ENCODE measurements around the gene PER1. TPM values are rescaled to one million over a fixed set of nuclear protein-coding genes. Genes with fewer than 3 reads are reported as not detected.

PER1 gene
- polyA plus RNA-seq, 3 donors: 14.5 to 21.8 (median 21.2) TPM

GRCh38 chr17:8153957-8154607 lies 1.9 kb upstream of the PER1 start:
- peak in 2 of 3 donors; percentile 91 to 94 for DNase-seq (ENCODE audit: low read depth in 3 of 3, low spot score in 2 of 3)

- no peak for DNase-seq (ENCODE audit: low read depth in 3 of 3, low spot score in 2 of 3)
Observed at GRCh38 chr17:8153525-8153956, 1.3 kb upstream of the PER1 start.

DNA sequence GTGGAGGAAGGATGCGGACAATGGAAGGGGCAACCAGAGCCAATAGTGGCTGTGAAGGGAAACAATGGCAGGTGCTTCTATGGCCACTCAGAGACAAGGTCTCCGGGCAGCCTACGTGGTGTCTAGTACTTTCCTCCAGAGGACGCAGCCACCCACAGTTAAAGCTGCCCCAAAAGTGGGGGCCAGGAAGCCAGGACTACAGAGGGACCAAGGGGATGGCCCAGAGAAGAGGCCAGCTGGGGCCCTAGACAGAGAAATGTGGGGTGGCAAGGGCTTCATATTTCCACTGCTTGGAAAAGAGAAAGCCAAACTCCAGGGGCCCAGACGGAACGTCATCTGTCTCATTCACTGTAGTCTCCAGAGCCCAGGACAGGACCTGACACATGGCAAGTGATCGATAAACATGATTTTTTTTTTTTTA lies 837 bp upstream of the PER1 start:
- no peak for DNase-seq (ENCODE audit: low read depth in 3 of 3, low spot score in 2 of 3)

DNA sequence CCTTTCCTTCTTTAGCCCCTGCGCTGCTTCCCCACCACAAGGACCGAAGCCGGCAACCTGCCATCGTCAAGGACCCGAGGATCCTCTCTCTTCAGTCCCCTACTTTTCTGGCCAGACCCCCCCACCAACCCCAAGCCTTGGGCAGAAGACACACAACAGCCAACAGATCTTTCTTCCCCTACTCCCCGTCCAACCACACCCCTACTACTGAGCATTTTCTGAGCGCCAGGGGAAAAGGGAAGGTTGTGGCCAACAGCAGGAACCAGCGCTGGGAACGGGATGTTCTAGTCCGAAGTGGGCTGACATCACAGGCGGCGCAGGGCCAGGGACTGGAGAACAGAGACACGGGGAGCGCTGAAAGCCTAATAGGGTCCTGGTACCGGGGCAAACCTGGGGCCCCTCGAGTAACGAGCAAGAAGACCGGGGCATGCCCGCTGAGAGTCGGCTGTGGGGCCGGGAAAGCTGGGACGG lies 528 bp downstream of the PER1 start:
- no peak for DNase-seq (ENCODE audit: low read depth in 3 of 3, low spot score in 2 of 3)

DNA sequence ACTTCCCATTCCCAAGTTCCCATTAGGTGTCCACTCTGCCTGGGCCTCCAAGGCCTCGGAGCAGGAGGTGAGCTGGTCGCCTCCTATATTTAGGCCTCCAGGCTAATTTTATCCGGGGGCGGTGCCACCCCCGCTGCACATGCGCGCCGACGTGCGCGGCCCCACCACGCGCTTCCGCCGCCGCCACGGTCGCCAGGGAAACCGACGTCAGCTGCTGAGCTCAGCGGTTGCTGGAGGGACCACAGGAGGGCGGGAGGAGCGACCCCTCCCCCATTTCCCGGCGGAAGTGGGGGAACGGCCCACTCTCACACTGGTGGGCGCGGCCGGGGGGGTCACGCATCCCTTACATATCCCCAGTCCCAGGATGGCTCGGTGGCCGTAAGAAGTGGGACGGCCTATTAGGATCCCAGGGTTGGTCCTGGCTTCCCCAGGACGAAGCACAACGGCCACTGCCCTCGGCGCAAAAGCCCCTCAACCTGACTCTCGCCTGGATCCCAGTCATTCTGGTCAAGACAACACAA lies 1.0 kb downstream of the PER1 start:
- peak in 1 of 3 donors; percentile 78 for DNase-seq (ENCODE audit: low read depth in 3 of 3, low spot score in 2 of 3)

GRCh38 chr17:8150194-8151119 lies 1.7 kb downstream of the PER1 start:
- no peak for DNase-seq (ENCODE audit: low read depth in 3 of 3, low spot score in 2 of 3)

- DNase-seq (ENCODE audit: low read depth in 3 of 3, low spot score in 2 of 3): no peak
Observed at GRCh38 chr17:8149419-8150193, 2.6 kb downstream of the PER1 start.

DNA sequence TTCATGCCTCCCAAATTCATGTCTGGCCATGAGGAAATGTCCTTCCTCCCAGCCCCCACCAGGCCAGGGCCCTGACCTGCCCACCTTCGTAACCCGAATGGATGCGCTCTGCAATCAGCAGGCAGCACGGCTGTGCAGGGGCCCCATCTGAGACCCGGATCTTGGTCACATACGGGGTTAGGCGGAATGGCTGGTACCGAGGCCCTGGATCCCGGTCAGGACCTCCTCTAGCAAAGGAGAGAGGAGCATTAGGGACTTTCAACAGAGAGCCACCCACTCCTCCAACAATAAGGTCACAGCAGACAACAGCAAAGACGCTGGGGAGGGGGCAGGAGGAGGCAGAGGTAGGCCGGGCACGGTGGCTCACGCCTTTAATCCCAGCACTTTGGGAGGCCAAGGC lies 3.6 kb downstream of the PER1 start:
- DNase-seq (ENCODE audit: low read depth in 3 of 3, low spot score in 2 of 3): no peak

DNA sequence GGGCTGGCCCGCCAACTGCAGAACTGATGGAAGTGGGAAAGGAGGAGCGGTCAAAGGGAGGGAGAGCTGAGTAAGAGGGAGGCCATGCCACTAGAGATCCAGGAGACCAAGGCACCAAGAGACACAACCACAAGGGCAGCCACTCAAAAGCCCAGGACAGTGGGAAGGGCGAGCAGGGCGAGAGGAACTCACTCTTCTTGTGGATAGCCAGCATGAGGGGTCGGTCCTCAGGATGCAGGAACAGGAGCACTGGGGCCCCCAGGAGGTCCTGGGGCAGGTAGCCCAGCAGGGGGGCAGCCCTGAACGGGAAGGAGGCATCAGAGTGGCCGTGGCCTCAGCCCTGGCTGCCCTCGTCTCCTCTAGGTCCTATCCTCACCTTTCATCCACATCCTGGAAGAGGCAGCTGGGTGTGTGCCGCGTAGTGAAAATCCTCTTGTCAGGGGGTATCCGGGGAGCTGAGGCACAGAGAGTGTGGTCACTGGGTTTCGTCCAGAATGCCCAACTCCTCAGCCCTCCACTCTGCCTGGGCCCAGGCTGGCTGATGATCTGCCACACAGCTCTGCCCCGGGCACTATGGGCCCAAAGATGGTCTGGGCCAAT lies 4.3 kb downstream of the PER1 start:
- DNase-seq (ENCODE audit: low read depth in 3 of 3, low spot score in 2 of 3): no peak

DNA sequence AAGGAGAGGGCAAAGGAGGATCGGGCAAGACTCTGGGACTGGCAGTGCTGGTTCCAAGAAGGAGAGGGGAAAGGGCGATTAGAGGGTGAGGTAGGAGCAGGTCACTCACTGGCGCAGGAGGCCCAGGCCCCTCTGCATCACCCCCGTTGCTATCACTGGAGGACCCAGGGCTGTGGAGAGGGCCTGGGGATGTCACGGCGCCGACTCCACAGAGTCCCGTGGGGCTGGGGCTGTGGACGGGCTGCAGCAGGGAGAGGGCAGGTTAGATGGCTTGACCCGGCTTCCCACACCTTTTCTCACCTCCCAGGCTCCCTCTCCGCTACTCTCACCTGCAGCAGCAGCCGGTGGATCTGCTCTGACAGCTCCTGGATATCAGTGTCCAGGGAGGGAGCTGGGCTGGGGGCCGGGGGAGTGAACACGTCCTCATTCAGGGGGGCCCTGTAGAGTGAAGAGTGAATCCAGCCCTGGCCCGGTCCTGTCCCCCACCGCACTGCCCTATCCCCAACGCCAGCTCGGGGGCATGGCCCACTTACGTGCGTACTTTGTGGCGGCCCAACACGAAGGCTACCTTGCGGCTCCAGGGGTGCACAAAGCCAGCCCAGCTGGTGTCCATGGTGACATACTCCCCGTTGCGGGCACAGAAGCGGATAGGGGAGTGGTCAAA lies 4.9 kb downstream of the PER1 start:
- no peak for DNase-seq (ENCODE audit: low read depth in 3 of 3, low spot score in 2 of 3)

DNA sequence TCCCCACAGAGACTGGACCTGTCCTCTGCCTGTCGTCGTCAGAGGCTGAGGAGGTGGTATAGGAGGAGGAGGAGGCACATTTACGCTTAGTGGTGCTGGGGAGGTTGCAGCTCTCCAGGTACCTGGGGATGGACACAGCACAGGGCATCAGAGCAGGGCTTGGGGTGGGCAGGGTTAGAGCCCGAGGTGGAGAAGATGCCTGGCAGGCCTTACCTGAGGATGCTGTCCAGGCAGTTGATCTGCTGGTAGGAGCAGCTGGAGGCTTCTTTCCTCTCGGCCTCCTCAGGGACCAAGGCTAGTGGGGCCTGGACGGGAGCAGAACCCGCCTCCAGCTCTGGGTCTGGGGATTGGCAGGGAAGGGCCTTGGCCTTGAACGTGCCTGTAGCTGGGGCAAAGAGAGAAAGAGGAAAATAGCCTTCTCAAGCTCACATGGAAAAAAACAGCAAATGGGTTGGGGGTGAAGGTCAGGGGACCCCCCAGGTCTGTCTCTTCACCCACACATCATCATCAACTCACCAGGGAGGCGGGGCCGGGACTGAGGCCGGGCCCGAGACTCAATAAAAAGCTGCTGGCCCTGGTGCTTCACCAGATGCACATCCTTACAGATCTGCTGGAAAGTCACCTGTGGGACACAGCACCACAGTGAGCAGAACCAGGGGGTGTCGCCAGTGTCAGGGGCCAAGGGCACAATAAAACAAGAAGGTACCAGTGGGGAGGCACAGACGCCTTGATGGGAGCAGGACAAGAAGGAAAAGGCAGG lies 5.6 kb downstream of the PER1 start:
- DNase-seq (ENCODE audit: low read depth in 3 of 3, low spot score in 2 of 3): no peak

DNA sequence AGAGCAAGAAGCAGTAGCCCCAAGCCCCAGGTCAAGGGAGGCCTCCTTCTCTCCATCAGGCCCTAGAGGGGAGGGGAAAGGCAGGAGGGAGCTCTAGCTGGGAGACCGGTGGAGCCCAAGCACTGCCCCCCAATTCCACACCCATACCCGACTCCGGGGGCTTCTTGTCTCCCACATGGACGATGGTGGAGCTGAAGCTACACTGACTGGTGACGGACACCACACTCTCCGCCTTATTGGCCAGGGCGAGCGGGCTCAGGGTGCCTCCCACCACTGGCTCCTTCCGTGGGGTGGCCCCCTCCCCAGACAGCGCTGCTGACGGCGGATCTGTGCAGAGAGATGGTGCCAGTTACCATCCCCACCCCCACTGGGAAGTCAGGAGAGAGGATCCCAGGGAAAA lies 6.4 kb downstream of the PER1 start:
- no peak for DNase-seq (ENCODE audit: low read depth in 3 of 3, low spot score in 2 of 3)

GRCh38 chr17:8144401-8145231 lies 7.6 kb downstream of the PER1 start:
- DNase-seq (ENCODE audit: low read depth in 3 of 3, low spot score in 2 of 3): no peak

DNA sequence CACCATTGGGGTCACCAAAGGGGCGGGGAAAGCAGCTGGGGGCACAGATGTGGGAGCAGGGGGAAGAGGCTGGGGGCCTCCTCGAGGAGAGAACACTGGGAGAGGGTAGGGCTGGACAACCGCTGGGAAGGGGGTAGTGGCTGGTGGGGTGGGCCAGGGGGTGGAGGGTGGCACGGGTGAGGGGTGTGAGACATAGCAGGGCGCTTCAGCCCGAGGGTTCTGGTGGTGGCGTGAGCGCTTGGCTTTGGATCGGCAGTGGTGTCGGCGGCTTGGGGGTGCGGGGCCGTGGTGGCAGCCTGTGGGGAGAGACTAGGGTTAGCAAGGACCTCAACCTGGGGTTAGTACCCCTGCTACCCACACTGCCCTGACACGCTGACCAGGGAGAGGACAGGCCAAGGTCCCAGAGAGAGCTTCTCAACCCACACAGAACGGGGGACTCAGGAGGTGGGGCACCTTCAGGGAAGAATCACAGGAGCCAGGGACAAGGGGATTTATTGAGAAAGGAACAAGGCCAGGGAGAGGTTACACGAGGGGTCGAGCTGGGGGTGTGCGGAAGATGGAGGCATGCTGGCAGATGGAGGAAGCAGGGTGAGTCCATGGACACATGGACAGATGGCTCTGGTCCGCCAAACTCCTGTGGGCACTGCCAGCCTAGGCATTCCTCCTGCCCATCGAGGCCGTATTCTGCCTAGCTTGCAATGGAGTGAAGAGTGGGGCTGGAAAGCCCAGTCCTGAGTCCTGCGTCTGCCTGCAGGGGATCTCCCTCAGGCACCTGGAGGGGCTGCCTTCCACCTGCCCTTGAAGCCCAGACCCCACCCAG lies 8.4 kb downstream of the PER1 start:
- DNase-seq (ENCODE audit: low read depth in 3 of 3, low spot score in 2 of 3): no peak

DNA sequence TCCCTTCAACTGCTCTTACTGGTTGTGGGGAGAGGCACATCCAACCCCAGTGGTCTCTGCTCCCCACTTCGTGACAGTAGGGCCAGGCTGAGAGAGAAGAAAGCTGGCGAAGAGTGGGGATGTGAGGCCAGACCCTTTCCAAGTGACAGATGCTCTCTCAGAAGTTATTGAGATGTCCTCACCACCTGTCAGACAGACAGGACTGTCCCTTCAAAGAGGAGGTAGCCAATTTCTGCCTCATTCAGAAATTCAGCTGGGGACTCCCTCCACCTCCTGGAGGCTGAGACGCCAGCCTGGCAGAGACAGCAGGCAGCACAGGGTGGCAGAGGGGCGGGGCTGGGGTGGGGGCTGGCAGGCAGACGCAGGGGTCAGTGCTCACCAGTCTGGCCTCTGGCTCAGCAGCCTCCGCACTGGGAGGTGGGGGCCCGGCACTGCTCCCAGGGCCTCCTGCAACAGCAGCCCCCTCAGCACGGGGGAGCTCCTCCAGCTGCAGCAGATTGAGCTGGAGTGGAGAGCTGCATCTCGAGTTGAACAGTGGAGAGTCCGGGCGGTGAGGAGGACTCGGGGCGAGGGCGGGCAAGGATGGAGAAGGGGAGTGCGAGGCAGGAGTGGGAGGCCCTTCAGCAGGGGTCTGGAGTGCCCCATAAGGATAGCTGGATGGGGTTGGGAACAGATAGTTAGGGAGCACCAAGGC lies 9.2 kb downstream of the PER1 start:
- no peak for DNase-seq (ENCODE audit: low read depth in 3 of 3, low spot score in 2 of 3)

- no peak for DNase-seq (ENCODE audit: low read depth in 3 of 3, low spot score in 2 of 3)
Observed at GRCh38 chr17:8142158-8142886, 9.9 kb downstream of the PER1 start.
